ENCODE measurements around the gene PPP1R2. TPM values are rescaled to one million over a fixed set of nuclear protein-coding genes. Genes with fewer than 3 reads are reported as not detected.
"Not testable (repeated sequence)": the region's sequence is repeated elsewhere in the genome, so short reads cannot be mapped to it uniquely, and the experiment has no call there.

PPP1R2 gene
- total and polyA plus RNA-seq, 2 experiments from 2014 or later: 63.0 to 474 TPM

DNA sequence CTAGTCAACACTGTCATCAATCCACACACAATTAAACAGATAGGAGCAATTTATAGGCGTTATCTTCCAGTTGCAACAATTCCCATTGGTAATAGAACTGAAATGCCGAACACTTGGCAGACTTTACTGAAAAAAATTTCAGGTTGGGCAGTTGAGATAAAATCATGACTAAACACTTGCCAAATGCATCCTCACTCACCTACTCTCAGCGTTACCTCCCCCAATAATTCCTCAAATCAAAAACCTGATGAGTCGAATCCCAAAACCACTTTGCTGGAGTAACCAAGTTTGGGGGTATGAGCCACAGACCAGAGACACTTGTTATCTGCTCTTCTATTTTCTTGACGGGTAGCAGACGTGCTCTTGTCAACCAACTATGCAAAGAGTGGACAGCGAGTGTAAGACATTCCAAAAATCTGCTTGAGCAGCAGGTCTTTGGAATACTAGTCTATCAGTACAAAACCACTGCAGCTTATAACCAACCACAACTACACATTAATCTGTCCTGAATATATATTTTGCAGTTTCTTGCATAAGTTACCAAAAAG lies 30.3 kb downstream of the PPP1R2 start:
- TF ChIP-seq, protein P1, sequence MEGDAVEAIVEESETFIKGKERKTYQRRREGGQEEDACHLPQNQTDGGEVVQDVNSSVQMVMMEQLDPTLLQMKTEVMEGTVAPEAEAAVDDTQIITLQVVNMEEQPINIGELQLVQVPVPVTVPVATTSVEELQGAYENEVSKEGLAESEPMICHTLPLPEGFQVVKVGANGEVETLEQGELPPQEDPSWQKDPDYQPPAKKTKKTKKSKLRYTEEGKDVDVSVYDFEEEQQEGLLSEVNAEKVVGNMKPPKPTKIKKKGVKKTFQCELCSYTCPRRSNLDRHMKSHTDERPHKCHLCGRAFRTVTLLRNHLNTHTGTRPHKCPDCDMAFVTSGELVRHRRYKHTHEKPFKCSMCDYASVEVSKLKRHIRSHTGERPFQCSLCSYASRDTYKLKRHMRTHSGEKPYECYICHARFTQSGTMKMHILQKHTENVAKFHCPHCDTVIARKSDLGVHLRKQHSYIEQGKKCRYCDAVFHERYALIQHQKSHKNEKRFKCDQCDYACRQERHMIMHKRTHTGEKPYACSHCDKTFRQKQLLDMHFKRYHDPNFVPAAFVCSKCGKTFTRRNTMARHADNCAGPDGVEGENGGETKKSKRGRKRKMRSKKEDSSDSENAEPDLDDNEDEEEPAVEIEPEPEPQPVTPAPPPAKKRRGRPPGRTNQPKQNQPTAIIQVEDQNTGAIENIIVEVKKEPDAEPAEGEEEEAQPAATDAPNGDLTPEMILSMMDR (IDR thresholded peaks at IDR 0.05; ENCODE audit: low read depth, low read length): no peak
- H3K27ac ChIP-seq: peak overlapping the region; percentile 6
- H3K36me3 ChIP-seq: peaks cover 15% of the 10 kb centered on the region
- H3K27me3 ChIP-seq: no peaks in the 10 kb centered on the region
- DNase-seq (ENCODE audit: low read depth in 1 of 2, low spot score in 1 of 2): peak in 1 of 2 donors; percentile 18
- no peaks in the 10 kb centered on the region for H3K9me3 ChIP-seq (ENCODE audit: low read depth)
- H3K4me3 ChIP-seq: no peak overlapping the region
- peaks cover 26% of the 10 kb centered on the region for H3K4me1 ChIP-seq (ENCODE audit: low read depth)

DNA sequence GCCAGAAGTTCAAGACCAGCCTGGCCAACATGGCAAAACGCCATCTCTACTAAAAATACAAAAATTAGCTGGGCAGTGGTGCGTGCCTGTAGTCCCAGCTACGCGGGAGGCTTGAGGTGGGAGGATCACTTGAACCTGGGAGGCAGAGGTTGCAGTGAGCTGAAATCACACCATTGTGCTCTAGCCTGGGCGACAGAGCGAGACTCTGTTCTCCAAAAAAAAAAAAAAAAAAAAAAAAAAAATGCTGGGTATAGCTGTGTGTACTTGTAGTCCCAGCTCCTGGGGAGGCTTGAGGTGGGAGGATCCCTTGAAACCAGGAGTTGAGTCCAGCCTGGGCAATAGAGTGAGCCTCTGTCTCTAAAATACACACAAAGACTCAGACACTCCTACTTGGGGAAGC lies 32.0 kb downstream of the PPP1R2 start:
- H3K36me3 ChIP-seq: no peaks in the 10 kb centered on the region
- H3K9me3 ChIP-seq (ENCODE audit: low read depth): no peaks in the 10 kb centered on the region
- H3K4me1 ChIP-seq (ENCODE audit: low read depth): peaks cover 24% of the 10 kb centered on the region
- TF ChIP-seq, protein P1 (IDR thresholded peaks at IDR 0.05; ENCODE audit: low read depth, low read length): no peak
- no peak overlapping the region for H3K4me3 ChIP-seq
- DNase-seq (ENCODE audit: low read depth in 1 of 2, low spot score in 1 of 2): no peak
- H3K27ac ChIP-seq: no peak overlapping the region
- no peaks in the 10 kb centered on the region for H3K27me3 ChIP-seq

DNA sequence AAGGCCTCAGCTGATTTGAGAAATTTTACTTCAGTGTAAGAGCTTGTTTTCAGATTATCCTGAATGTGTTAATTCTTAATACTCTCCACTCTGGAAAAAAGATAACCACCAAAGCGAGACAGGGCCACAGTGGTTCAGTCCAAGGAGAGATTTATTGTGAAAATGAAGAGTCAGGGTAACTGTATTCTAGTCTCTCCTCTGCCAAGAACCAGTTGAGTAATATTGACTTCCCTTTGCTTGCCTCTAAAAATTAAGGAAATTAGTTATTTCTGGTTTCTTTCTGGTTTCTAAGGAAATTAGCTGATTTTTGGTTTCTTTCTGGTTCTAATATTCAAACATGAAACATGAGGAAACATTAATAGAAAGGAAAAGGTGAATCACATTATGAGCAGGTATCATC lies 34.9 kb downstream of the PPP1R2 start:
- DNase-seq (ENCODE audit: low read depth in 1 of 2, low spot score in 1 of 2): no peak
- TF ChIP-seq, protein P1 (IDR thresholded peaks at IDR 0.05; ENCODE audit: low read depth, low read length): no peak
- no peak overlapping the region for H3K4me3 ChIP-seq
- H3K4me1 ChIP-seq (ENCODE audit: low read depth): peaks cover 9% of the 10 kb centered on the region
- no peaks in the 10 kb centered on the region for H3K9me3 ChIP-seq (ENCODE audit: low read depth)
- H3K27me3 ChIP-seq: no peaks in the 10 kb centered on the region
- H3K27ac ChIP-seq: no peak overlapping the region
- no peaks in the 10 kb centered on the region for H3K36me3 ChIP-seq

DNA sequence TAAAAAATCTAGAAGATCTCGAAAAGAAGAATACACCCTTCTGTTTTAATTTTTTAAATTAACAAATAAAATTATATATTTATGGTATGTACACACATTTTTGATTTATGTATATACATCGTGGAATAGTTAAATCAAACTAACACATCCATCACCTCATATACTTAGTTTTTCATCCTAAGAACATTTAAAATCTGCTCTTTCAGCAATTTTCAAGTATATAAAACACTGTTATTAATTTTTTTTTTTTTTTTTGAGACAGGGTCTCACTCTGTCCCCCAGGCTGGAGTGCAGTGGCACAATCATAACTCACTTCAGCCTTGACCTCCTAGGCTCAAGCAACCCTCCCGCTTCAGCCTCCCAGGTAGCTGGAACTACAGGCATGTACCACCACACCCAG lies 67.5 kb downstream of the PPP1R2 start:
- no peaks in the 10 kb centered on the region for H3K9me3 ChIP-seq (ENCODE audit: low read depth)
- H3K36me3 ChIP-seq: no peaks in the 10 kb centered on the region
- no peak overlapping the region for H3K4me3 ChIP-seq
- H3K27me3 ChIP-seq: no peaks in the 10 kb centered on the region
- no peak for DNase-seq (ENCODE audit: low read depth in 1 of 2, low spot score in 1 of 2)
- TF ChIP-seq, protein P1 (IDR thresholded peaks at IDR 0.05; ENCODE audit: low read depth, low read length): no peak
- H3K4me1 ChIP-seq (ENCODE audit: low read depth): no peaks in the 10 kb centered on the region
- H3K27ac ChIP-seq: no peak overlapping the region

DNA sequence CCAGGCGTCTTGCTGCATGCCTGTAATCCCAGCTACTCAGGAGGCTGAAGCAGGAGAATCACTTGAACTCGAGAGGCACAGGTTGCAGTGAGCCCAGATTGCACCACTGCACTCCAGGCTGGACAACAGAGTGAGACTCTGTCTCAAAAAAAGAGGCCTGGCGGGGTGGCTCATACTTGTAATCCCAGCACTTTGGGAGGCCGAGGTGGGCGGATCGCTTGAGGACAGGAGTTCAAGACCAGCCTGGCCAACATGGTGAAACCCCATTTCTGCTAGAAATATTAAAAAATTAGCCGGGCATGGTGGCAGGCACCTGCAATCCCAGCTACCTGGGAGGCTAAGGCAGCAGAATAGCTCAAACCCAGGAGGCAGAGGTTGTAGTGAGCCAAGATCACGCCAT lies 68.0 kb downstream of the PPP1R2 start:
- H3K4me1 ChIP-seq (ENCODE audit: low read depth); H3K27ac ChIP-seq; H3K4me3 ChIP-seq; H3K27me3 ChIP-seq; DNase-seq (ENCODE audit: low read depth in 1 of 2, low spot score in 1 of 2); H3K9me3 ChIP-seq (ENCODE audit: low read depth); H3K36me3 ChIP-seq: not testable (repeated sequence)

DNA sequence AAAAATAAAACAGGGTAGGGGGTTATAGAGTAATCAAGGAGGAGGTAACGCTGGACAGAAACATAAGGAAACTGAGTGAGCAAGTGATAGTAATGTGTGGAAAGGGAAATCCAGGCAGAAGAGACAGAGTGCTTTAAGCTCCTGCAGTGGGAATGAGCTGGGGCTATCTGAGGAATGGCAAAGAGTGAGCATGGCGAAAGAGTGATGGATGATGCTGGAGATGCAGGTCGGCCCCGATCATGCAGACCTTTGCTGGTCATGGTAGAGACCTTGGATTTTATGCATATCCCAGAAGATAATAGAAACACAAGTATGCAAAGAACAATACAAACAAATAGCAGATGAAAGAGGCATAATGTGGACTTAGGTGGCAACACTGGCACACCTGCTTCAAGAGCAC lies 74.3 kb downstream of the PPP1R2 start:
- Histone ChIP-seq H3K9me3 (ENCODE audit: low read depth) (no peaks in the 10 kb centered on the region), H3K4me3 (no peak overlapping the region), H3K27ac (no peak overlapping the region), H3K36me3 (no peaks in the 10 kb centered on the region), H3K4me1 (ENCODE audit: low read depth) (no peaks in the 10 kb centered on the region), H3K27me3 (no peaks in the 10 kb centered on the region)
- TF ChIP-seq, protein P1 (IDR thresholded peaks at IDR 0.05; ENCODE audit: low read depth, low read length): no peak
- DNase-seq (ENCODE audit: low read depth in 1 of 2, low spot score in 1 of 2): no peak

All from cardiac muscle cell (in vitro differentiated cells and primary cell).